BJ (cell line): ENCODE measurements around the gene FZR1. TPM values are rescaled to one million over a fixed set of nuclear protein-coding genes. Genes with fewer than 3 reads are reported as not detected.

ENCODE experiments used
- CTCF ChIA-PET: fragments of 350-600 bp; formaldehyde crosslinking; extraction: SDS; loops from one replicate; lab custom pipeline; 2021; ENCODE audit warnings: antibody characterized with exemption, inconsistent platforms; lab: Yijun Ruan, JAX
- POLR2A ChIA-PET: fragments of 300-600 bp; sonication (Branson Sonifier 250); formaldehyde crosslinking; extraction: SDS; loops from one replicate; lab custom pipeline; 2021; ENCODE audit warnings: antibody characterized with exemption; lab: Charles Lee
- DNase-seq: peaks from one replicate; pipeline ENCODE4 v3.0.0-alpha.2; 2011; ENCODE audit warnings: low read depth
- H3K27me3 ChIP-seq: 2 replicates; pipeline ENCODE4 v1.6.0; 2011; ENCODE audit warnings: low read length; ENCODE audit not compliant: control insufficient read depth, insufficient read depth
- H3K36me3 ChIP-seq: 2 replicates; pipeline ENCODE4 v1.5.1; 2011; ENCODE audit warnings: low read length; ENCODE audit not compliant: control insufficient read depth, insufficient read depth
- H3K4me3 ChIP-seq: 2 replicates; pipeline ENCODE4 v1.5.1; 2011; ENCODE audit warnings: low read depth, mild to moderate bottlenecking, control low read depth, low read length
- polyA plus RNA-seq: library from polyadenylated mRNA; depleted of rRNA; stranded (reverse); fragments of >200 nt; gene quantifications from 2 replicates; pipeline ENCODE4 v1.2.3, GENCODE V29; 2011
- TF ChIP-seq, protein P1 (sequence below): IDR thresholded peaks from 2 replicates; pipeline ENCODE4 v1.5.1; 2011; ENCODE audit warnings: low read depth, mild to moderate bottlenecking, control low read depth, inconsistent platforms, low read length, moderate library complexity; ENCODE audit not compliant: insufficient read depth

The FZR1 gene
- polyA plus RNA-seq, 1 experiment: 52.3 TPM

DNA sequence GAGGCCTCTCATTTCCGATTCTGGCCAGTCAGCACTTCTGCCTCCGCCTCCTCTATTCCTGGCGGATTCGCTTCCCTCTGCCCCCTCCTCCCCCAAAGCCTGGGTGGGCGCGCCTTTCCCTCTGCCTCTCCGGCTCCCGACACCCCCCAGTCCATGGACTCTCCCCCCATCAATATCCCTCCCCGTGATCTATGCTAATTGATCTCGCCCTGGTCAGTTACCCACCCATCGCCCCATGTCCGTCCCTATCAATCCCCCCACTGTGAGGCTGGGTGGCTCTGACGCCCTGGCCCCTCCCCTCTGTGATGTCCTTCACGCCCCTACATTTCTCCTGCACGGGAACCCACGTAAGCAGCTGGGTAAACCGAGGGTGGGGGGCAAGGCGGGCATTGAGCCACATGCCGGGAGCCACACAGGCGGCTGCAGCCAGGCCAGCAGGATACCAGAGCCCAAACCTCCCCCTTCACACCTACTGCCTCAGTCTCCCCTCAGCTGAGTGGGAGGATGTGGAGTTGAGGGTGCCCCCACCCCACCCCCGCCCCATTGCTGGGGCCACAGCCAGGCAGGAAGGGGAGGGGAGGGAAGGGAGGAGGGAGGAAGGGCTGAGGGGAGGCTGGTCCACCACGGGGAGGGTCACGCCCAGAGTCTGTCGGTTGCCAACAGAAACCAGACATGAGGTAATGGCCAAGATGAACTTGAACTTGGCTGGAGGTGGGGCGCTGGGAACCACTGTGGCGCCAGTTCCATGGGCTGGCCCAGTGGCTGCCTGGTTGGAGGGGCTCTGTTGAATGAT, 46.8 kb upstream of the FZR1 start:
- H3K4me3 ChIP-seq: no peak overlapping the region
- TF ChIP-seq, protein P1, sequence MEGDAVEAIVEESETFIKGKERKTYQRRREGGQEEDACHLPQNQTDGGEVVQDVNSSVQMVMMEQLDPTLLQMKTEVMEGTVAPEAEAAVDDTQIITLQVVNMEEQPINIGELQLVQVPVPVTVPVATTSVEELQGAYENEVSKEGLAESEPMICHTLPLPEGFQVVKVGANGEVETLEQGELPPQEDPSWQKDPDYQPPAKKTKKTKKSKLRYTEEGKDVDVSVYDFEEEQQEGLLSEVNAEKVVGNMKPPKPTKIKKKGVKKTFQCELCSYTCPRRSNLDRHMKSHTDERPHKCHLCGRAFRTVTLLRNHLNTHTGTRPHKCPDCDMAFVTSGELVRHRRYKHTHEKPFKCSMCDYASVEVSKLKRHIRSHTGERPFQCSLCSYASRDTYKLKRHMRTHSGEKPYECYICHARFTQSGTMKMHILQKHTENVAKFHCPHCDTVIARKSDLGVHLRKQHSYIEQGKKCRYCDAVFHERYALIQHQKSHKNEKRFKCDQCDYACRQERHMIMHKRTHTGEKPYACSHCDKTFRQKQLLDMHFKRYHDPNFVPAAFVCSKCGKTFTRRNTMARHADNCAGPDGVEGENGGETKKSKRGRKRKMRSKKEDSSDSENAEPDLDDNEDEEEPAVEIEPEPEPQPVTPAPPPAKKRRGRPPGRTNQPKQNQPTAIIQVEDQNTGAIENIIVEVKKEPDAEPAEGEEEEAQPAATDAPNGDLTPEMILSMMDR: no peak
- H3K27me3 ChIP-seq: no peaks in the 10 kb centered on the region
- peak; percentile 63 for DNase-seq
- ChIA-PET CTCF (interaction anchor here (0.6 to 1.3 kb wide), 7 partner anchors 10 to 536 kb away, joined by 3 to 5 read pairs (median 4); no protein-coding TSS in a partner anchor), POLR2A (no interaction called here)
- peaks cover 39% of the 10 kb centered on the region for H3K36me3 ChIP-seq

DNA sequence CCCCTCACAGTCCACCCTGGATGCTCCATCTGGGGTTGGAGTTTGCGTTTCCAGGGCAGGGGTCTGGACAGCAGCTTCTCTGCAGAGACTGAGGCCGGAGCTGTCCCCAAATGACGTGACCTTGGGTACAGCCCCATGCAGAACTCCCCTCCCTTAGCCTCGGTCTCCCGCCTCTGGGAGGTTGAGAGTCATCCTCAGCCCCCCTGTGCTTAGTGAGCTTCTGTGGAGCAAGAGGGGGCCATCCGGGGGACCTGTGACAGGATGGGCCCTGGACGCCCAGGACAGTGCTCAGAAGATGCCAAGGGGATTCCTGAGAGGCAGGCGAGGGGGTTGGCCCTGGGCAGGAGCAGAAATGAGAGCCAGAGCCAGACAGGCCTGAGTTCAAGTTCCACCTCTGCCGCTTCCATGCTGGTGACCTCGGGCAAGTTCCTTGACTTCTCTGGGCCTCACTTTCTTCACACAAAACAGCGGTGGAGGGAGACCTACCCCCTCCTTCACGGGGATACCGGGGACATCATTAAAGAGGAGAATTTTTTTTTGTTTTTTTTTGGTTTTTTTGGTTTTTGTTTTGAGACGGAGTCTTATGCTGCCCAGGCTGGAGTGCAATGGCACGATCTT, 46.0 kb upstream of the FZR1 start:
- no peak for DNase-seq
- Histone ChIP-seq H3K27me3 (no peaks in the 10 kb centered on the region), H3K4me3 (no peak overlapping the region), H3K36me3 (peaks cover 32% of the 10 kb centered on the region)
- POLR2A ChIA-PET: no interaction called here
- CTCF ChIA-PET: interaction anchor here (0.6 to 1.3 kb wide), 5 partner anchors 10 to 141 kb away, joined by 3 to 5 read pairs (median 3); no protein-coding TSS in a partner anchor
- TF ChIP-seq, protein P1: no peak

DNA sequence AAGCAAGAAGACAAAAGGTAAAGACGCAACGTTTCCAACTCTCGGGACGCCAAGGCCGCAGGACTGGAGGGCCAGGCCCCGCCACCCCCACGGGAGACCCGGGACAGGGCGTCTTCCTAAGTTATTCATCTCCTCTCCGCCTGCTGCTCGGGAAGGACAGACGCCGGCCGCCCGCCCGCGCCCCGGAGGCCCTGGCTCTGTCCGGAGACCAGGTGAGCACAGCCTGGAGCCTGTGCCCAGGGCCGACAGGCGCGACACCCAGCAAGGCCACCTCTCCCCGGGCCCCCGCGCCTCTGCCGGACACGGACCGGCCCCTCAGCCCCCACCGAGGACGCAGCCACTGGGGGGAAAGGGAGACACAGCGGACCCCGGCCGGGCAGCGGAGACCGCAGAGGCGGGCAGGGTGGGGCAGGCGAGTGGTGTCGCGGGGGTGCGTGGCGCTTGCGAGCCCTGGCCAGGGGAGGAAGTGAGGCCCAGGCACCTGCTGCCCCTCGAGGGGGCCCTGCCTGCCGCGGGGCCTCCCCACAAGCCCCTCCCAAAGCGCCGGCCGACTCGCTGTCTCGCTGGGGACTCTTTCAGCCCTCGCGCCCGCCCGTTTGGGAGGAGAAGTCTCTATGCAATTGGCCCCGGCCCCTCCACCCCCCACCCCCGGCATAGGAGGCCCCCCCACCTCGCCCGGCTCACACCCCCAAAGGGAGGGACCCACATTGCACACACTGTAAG, 43.0 kb upstream of the FZR1 start:
- H3K4me3 ChIP-seq: no peak overlapping the region
- CTCF ChIA-PET: interaction anchor here (1.2 kb wide), 1 partner anchor 10 kb away, joined by 6 read pairs; no protein-coding TSS in a partner anchor
- DNase-seq: no peak
- POLR2A ChIA-PET: no interaction called here
- TF ChIP-seq, protein P1: no peak
- no peaks in the 10 kb centered on the region for H3K27me3 ChIP-seq
- H3K36me3 ChIP-seq: peaks cover 23% of the 10 kb centered on the region

DNA sequence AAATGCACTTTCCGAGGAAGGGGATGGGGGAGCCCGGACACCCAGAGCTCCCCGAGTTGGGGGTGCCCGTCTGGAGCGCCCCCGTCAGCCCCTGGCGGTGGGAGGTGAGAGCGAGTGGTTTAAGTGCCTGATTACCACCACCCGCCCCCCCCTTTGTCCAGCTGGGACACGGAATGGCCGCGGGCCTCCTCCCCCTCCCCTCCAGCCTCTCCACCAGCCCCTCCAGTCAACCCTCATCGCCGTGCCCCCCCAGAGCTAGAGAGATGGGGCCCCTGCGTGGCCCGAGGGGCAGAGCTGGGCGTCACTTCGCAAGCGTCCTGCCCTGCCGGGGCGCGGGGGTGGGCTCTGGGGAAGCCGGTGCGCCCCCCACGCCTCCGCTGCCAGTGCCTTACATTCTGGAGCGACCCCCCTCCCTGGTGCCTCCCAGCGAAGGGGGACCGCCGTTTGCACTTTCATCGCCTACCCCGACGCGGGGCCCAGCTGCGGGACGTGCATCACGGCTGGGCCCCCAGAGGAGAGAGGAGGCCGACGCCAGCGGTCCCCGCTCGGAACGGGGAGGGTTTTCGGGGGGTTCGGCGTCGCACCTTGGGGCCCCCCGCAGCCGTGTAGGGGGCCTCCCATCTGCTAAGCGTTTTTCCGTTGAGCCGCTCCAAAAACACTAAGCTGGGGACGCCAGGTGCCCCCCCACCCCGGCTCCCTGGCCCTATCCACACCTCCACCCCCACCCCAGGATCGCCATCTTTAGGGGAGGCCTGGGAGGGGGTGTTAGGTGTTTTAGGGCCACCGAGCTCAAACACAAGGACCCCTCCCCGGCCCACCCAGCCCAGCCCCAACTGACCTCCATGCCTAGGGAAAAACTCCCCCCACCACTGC, 42.2 kb upstream of the FZR1 start:
- TF ChIP-seq, protein P1: no peak
- H3K4me3 ChIP-seq: no peak overlapping the region
- no peaks in the 10 kb centered on the region for H3K27me3 ChIP-seq
- H3K36me3 ChIP-seq: peaks cover 18% of the 10 kb centered on the region
- ChIA-PET POLR2A (no interaction called here), CTCF (interaction anchor here (1.2 kb wide), 1 partner anchor 9 kb away, joined by 6 read pairs; no protein-coding TSS in a partner anchor)
- DNase-seq: no peak
